HS-5 (cell line): Measurements from ENCODE around the gene RAB39A.
"Not testable (repeated sequence)": the region's sequence is repeated elsewhere in the genome, so short reads cannot be mapped to it uniquely, and the experiment has no call there.

Experiments
- DNase-seq: peaks from one replicate; pipeline ENCODE4 v3.0.0-alpha.2; 2012; ENCODE audit warnings: low read depth

The RAB39A gene, protein sequence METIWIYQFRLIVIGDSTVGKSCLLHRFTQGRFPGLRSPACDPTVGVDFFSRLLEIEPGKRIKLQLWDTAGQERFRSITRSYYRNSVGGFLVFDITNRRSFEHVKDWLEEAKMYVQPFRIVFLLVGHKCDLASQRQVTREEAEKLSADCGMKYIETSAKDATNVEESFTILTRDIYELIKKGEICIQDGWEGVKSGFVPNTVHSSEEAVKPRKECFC

DNA sequence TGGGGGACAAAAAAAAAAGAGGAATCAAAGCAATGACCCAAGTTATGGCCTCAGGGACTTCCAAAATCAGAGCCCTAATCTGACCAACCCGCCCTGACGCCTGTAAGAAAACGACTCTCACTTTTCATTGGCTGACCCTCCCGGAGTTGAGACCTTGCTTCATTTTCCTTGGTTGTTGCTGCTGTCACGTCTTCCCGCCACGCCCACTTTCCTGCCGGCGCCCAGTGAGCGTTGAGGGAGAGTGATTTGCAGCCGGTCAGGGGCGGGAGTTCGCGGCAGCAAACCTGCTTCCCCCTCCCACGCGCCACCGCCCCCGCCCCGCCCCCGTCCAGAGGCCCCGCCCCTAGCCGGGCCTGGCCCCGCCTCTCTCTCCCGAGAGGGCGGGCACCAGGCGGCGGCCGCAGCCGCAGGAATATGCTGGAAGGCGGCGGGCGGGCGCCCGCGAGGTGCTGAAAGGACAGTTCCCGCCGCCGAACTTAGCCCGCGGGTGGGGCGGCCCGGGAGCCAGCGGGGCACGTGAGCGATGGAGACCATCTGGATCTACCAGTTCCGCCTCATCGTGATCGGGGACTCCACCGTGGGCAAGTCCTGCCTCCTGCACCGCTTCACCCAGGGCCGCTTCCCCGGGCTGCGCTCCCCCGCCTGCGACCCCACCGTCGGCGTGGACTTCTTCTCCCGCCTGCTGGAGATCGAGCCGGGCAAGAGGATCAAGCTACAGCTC is at the start of gene RAB39A:
Gene RAB39A, plus strand, starts transcription at position 403 of the 721 bp plus-strand sequence. Its CDS starts 121 bp downstream, at position 524.
- peak; percentile 72 for DNase-seq

DNA sequence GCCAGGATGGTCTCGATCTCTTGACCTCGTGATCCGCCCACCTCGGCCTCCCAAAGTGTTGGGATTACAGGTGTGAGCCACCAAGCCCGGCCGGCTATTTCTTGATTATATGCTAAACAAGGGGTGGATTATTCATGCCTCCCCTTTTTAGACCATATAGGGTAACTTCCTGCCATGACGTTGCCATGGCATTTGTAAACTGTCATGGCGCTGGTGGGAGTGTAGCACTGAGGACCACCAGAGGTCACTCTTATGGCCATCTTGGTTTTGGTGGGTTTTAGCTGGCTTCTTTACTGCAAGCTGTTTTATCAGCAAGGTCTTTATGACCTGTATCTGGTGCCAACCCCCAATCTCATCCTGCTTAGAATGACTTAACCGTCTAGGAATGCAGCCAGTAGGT is 46.8 kb upstream of the RAB39A start:
- not testable (repeated sequence) for DNase-seq

DNA sequence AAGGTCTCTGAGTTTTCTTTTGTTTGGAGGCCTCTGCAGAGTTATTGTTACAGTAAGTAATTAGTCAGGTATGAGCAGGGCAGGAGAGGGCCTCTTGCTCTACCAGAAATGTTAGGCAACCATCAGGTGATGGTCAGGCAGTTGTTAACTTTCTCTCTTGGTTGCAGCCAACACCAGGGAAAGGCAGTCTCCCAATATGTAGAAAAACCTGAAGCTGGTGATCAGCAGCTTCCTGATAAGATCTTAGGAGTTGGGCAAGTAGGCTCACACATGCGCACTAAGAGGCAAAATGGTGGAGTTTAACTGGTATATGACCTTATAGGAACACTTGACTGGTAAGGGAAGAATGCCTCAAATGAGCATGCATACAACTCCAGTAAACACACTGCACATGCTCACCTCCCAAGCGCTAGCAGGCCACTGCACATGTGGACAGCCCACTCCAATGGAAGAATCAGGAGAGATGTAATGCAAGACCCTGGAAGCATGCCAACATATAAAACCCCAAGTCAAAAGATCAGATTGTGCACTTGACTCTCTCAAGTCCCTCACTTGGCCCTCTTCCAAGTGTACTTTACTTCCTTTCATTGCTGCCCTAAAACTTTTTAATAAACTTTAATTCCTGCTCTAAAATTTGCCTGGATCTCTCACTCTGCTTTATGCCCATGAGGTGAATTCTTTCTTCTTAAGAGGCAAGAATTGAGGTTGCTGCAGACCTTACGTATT is 46.0 kb upstream of the RAB39A start:
- no peak for DNase-seq

DNA sequence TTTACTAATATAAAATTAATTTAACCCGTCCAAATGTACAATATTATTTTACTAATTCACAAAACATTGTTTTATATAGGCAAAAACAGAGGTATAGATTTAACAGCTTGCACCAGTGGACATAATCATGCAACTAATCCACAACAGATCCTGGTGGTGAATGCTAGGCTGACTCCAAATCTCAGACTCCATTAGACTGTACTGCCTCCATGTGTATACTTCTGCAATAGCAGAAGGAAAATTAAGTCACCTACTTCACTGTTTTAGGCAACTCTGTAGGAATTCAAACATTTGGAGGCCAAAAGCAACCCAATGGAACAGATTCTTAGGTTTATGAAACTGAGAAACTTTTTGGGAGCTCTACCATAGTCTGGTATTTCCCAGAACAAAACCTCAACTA is 30.0 kb upstream of the RAB39A start:
- DNase-seq: no peak

DNA sequence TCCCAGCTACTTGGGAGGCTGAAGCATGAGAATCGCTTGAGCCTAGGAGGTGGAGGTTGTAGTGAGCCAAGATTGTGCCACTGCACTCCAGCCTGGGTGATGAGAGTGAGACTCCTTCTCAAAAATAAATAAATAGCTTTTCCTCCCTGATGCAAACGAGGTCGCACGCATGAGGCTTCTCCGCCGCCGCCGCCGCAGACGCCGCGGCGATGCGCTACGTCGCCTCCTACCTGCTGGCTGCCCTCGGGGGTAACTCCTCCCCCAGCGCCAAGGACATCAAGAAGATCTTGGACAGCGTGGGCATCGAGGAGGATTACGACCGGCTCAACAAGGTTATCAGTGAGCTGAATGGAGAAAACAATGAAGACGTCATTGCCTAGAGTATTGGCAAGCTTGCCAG is 20.0 kb upstream of the RAB39A start:
- DNase-seq: no peak

DNA sequence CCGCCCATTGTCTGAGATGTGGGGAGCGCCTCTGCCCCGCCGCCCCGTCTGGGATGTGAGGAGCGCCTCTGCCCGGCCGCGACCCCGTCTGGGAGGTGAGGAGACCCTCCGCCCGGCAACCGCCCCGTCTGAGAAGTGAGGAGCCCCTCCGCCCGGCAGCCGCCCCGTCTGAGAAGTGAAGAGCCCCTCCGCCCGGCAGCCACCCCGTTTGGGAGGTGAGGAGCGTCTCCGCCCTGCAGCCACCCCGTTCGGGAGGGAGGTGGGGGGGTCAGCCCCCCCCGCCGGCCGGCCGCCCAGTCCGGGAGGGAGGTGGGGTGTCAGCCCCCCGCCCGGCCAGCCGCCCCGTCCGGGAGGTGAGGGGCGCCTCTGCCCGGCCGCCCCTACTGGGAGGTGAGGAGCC is 15.8 kb upstream of the RAB39A start:
- DNase-seq: not testable (repeated sequence)

DNA sequence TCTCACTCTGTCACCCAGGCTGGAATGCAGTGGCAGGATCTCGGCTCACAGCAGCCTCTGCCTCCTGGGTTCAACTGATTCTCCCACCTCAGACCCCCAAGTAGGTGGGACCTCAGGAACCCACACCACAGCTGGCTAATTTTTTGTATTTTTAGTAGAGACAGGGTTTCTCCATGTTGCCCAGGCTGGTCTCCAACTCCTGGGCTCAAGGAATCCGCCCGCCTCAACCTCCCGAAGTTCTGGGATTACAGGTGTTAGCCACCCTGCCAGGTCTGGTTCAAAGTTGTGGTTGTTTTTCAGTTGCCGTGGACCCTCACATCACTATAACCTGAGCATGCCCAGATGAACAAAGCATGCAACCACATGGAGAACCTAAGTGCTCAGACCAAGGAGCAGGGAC is 13.0 kb upstream of the RAB39A start:
- no peak for DNase-seq

DNA sequence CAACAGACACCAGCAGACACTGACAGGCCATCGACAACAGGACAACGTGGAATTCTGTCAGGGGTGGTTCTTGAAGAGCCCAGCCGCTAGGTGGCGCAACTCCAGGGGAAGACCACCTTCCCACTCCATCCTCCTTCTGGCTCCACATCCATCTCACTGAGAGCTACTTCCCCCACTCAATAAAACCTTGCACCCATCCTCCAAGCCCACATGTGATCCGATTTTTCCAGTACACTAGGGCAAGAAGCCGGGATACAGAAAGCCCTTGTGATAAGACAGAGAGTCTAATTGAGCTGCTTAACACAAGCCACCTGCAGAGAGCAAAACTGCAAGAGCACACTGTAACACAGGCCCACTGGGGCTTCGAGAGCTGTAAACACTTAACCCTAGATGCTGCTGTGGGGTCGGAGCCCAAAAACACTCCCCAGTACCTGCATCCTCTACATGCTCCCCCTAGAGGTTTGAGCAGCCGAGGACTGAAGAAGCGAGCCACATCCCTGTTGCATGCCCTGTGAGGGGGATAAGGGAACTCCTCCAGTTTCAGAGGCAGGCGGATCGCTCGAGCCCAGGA is 11.5 kb upstream of the RAB39A start:
- no peak for DNase-seq

DNA sequence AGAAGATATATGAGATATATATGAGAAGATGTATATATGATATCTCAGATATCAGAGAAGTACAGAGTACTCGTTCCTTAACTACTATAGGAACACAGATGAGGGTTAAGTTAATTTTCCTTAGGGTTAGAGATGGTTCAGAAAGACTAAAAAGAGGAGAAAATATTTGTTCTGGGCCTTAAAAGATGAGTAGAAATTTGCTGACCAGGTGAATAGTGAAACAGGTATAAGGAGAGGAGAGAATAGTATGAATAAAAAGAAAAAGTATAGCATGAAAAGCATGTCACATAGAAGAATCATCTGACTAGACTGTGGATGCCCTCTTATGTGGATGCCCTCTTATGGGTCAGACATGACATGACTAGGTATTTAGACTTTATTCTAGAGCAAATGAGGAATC is 6.3 kb upstream of the RAB39A start:
- DNase-seq: no peak

DNA sequence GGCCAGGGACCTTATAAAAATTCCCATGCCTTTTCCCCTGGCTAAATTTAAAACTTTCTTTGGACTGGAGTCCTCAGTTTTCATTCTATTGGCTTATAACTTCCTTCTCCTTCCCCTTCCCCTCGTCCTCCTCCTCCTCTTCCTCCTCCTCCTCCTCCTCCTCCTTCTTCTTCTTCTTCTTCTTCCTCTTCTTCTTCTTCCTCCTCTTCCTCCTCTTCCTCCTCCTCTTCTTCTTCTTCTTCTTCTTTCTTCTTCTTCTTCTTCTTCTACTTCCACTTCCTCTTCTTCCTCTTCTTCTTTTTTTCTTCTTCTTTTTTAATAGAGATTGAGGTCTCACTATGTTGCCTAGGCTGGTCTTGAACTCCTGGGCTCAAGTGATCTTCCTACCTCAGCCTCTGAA is 4.7 kb upstream of the RAB39A start:
- DNase-seq: not testable (repeated sequence)

DNA sequence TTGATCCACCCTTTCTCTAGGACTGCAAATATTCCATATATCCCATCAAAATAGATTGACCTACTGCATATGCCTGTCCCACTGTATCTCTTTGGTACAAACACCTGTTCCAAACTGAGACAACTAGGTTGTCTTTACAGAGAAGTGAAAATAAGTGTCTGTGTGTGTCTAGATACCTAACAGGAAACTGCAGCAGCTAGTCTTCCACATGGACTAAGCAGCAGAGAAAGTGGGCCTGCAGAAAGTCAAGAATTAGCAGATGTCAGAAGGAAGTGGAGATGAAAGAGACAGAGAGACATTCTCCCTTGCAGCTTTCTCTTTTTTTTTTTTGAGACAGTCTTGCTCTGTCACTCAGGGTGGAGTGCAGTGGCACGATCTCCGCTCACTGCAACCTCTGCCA is 3.9 kb upstream of the RAB39A start:
- no peak for DNase-seq

DNA sequence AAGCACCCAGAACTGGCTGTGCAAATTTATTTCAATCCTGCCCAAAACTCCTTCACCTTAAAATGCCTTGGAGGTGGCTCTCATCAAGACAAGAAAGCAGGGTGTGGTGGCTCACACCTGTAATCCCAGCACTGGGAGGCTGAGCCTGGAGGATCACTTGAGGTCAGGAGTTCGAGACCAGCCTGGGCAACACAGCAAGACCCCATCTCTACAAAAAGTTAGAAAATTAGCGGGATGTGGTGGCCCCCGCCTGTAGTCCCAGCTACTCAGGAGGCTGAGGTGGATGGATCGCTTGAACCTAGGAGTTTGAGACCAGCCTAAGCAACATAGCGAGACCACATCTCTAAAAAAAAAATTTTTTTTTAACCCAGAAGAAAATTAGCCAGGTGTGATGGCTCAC is 689 bp upstream of the RAB39A start:
- DNase-seq: no peak

DNA sequence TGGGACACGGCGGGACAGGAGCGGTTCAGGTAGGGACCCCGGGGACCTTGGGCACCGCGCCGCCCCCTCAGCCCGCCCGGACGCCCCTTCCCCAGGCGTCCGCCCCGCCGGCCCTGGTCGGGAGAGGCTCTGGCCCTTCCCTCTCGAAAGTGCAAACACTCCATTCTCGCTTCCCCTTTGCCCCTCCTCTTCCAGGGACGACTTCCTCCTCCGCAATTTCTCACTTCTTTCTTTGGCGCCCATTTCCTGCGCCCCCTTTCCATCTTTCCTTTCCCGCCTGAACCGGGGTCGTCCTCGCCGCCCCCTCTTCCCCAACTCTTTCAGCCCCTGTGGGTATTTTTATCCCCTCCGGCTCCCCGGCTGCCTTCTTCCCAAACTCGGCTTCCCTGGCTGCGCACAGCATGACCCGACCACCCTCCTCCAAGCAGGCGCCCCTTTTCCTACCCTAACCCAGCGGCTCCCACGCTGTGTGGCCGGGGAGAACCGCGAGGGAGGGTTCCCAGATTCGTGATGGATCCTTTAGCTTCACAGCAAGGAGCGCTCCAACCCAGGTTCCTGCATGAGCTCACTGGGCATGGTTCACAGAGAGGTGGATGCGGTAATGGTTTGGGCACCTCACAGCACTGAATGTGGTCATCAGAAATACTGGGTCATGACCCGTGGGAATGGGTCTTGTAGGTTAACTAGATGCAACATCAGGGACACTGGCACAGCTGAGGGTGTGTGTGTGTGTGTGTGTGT is 689 bp downstream of the RAB39A start:
- DNase-seq: no peak

DNA sequence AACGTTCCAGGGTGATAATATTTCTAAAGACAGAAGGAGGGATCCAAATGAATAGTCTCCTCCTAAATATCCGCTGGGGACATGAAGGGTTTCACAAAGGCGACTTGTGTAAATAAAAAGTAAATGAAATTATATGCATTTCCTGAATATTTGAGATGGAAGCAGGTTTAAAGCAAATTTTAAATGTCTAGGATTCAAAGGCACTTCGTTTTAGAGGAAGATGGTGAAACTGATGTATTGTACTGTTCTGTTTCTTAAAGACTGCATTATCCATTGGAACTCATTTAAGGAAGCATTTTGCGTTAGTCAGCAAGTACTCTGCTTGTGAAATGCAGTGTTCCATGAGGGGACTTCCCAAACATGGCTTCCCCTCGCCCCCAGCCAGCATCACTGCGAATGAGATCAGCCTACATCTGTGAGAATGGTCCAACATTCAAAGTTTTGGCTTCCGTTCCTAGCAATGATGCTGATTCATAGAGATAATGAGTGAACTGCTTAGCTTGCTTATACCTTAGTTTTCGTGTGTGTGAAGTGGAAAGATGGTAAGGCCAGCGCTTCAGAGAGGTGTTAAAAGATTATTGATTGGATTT is 1.5 kb downstream of the RAB39A start:
- no peak for DNase-seq

DNA sequence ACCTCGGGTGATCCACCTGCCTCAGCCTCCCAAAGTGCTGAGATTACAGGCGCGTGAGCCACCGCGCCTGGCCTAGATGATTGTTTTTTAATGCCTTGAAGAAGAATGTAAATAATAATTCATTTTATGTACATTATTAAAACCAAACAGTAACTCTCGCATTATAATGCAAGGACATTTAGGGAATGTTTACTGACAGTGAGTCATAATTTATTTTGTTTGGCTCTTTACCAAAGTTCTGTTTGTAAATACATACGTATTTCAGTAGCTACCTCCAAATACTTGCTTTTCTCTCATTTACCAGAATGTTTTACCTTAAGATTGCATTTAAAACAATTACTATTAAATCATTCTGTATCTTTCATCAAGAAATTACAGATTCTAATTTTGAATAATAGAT is 3.0 kb downstream of the RAB39A start:
- no peak for DNase-seq

DNA sequence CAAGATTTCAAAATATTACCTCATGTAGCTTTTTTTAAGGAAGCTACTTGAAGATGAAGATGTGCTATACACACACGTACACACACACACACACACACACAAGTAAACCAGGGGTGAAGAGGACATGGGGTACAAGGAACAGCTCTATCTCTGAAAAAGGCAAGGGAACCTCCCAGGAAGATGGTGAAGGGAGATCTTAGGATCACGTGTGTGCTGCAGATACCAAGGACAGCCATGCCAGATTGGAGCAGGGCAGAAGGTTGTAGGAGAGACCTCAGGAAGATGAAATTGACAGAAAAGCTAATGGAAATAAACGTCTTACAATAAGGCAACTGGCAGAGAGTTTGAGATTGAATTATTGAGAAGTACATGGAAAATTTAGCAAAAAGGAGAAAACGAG is 19.7 kb downstream of the RAB39A start:
- no peak for DNase-seq

DNA sequence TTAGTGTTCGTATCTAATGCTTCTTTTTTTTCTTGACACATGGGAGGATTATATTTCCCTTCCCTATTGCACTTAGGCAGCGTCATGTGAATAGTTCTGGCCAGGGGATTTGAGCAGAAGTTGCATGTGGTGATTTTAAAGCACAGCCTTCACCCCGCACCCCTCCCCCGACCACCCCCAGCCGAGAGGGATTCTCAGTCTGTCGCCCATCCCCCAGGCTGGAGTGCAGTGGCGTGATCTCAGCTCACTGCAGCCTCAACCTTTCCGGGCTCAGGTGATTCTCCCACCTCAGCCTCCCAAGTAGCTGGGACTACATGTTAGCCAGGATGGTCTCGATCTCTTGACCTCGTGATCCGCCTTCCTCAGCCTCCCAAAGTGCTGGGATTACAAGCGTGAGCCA is 20.1 kb downstream of the RAB39A start:
- DNase-seq: not testable (repeated sequence)

DNA sequence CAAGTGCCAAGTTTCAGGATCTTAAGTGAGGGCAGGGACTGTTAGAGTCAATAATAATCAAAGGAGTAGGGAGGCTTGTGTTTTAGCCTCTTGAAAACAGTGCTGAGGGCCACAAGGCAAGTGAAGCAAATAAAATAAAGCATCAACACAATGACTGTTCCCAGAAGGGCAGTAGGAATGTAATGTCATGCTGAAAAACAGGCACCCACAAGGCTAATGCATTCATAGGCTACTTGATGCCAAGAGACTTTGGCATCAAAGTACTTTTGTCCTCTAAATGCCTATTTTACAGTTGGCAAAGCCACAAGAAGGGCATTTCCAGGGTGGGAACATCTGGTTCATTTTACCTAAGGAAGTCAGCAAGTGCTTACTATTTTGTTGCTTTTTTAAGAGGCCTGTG is 22.9 kb downstream of the RAB39A start:
- no peak for DNase-seq

DNA sequence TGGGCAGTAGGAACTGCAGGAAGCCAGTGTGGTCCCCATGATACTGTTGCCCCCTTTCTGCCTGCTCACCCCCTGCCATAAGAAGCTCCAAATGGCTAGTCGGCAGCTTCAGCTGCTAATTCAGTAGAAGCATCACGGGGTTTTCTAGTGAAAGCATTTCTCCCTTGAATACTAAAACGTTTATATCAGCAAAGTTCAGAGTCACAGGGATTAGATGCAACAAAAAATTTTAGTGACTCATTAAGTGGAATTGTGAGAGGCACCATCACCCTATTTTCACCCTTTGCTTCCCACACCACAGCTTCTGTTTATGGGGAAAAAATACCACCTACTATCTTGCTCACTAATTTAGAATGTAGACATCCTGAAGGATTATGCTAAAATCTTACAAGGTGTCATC is 25.2 kb downstream of the RAB39A start:
- no peak for DNase-seq

DNA sequence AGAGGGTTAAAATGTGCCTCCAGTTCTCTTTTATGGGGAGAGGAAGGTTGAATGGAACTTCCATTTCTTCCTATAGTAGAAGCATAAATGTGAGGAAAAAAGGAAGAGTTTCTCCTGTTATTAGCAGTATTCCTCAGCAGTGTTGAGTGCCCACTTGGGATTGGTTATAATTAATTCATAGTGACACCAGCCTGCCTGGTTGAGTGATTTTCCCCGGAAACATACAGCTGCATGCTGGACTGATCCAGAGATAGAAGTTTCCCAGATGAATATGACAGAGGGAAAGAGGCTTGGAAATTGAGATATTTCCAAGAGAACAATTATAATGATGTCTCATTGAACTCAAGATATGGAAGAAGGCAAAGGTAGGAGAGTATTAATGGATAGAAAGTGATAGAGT is 28.3 kb downstream of the RAB39A start:
- no peak for DNase-seq

DNA sequence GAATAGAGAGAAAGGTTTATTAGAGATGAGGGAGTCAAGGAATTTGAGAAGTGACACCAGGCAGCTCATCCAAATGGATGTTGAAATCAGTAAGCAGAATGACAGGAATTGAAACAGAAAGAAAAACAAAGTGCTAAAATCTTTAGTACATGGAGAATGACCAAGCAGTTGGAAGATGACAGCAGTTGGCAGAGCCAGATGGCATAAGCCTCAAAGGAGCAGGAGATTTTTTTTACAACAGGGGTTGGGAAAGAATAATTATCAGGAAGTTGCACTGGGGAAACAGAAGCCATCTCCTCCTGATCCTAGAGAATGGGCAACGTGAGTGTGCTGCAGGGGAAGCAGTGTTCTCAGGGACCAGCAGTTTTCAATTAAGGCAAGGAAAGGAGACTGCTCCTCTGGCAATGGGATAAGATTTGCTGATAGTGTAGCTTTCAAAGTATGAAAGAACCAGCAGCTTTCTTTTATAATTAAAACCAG is 28.9 kb downstream of the RAB39A start:
- peak; percentile 22 for DNase-seq

DNA sequence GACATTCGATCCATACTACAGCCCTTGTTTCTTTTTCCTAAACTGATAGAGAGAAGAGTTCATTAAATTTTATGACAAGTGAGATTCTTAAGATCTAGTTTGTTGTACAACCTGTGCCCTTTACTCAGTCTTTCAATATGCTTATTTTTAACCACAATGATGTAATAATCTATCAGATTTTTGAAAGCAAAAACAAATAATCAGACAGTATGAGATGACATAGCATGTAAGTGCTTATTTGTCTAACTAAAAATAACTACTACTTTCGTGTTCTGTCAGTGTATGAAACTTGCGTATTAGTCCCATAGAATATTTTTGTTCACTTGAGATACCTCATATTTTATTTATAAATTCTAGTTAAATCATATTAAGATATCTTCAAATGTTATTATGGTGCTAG is 33.2 kb downstream of the RAB39A start:
- no peak for DNase-seq
